NOMO-1 treated with dmso at 0.1 percent for 144 hours (cell line): ENCODE measurements around the gene MPND.
"Not testable (repeated sequence)": the region's sequence is repeated elsewhere in the genome, so short reads cannot be mapped to it uniquely, and the experiment has no call there.

Experiments
- DNase-seq: peaks from one replicate; lab custom pipeline; 2025; ENCODE audit not compliant: unreplicated experiment; lab: John Stamatoyannopoulos, UW

The MPND gene

GRCh38 chr19:4346020-4346383 lies 2.6 kb downstream of the MPND start:
- no peak for DNase-seq

- DNase-seq: no peak
Observed at GRCh38 chr19:4347521-4347920, 4.2 kb downstream of the MPND start.

GRCh38 chr19:4349225-4349624 lies 5.9 kb downstream of the MPND start:
- DNase-seq: not testable (repeated sequence)

GRCh38 chr19:4350111-4350510 lies 6.7 kb downstream of the MPND start:
- no peak for DNase-seq

- no peak for DNase-seq
Observed at GRCh38 chr19:4350726-4351125, 7.4 kb downstream of the MPND start.

- no peak for DNase-seq
Observed at GRCh38 chr19:4352701-4353121, 9.3 kb downstream of the MPND start.

DNA sequence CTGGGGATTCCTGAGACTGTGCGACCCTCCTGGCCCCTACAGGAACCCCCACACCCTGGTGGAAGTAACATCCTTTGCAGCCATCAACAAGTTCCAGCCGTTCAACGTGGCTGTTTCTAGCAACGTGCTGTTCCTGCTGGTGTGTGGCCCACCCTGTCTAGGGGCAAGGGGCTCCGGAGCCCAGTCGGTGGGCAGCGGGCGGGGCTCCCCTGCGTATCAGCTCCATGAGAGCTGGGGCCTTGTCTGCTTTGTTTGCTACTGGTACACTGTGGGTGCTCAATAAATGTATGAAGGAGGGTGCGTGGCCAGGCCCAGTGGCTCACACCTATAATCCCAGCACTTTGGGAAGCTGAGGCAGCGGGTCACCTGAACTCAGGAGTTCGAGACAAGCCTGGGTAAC lies 10.9 kb downstream of the MPND start:
- DNase-seq: no peak

DNA sequence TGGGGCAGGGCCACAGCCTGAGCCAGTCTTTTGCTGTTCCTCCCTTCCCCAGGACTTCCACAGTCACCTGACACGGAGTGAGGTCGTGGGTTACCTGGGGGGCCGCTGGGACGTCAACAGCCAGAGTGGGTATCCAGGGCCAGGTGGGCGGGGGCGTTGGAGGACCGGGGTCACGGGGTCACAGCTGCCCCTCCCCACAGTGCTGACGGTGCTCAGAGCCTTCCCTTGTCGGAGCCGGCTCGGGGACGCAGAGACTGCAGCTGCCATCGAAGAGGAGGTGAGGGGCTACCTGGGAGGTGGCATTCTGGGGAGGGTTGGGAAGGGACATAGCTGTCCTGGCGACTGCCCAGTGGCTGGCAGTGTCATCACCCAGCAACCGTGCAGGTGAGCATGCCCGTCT lies 11.5 kb downstream of the MPND start:
- no peak for DNase-seq

GRCh38 chr19:4357095-4357797 lies 13.9 kb downstream of the MPND start:
- DNase-seq: no peak

- DNase-seq: no peak
Observed at GRCh38 chr19:4357921-4358326, 14.6 kb downstream of the MPND start.

- no peak for DNase-seq
Observed at GRCh38 chr19:4358709-4359626, 15.6 kb downstream of the MPND start.

GRCh38 chr19:4359627-4360000 lies 16.3 kb downstream of the MPND start:
- no peak for DNase-seq

- no peak for DNase-seq
Observed at GRCh38 chr19:4360081-4360569, 16.8 kb downstream of the MPND start.

DNA sequence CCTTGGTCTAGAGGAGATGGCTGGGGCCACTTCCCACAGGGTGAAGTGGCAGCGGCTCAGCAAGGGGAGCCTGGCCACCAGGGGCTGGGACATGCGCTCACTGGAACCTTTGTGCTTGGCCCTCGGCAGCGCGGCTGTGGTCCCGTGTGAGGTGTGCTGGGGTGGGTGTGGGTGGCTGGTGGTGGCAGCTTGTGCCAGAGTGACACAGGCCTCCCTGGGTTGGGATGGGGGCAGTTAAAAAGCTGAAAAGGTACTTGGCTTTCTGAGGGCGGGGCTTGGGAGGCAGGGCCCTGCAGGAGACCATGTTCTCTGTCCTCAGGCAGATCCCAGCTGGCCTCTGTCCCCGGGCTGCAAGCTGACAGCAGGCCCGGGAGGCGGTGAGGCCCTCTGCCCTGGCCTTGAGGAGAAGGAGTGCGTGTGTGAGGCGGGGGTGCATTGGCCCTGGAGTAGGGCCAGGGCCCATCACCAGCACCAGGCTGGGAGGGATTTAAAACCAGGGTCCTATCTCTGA lies 17.3 kb downstream of the MPND start:
- DNase-seq: no peak

GRCh38 chr19:4361152-4362046 lies 18.0 kb downstream of the MPND start:
- no peak for DNase-seq

GRCh38 chr19:4362101-4362828 lies 18.9 kb downstream of the MPND start:
- no peak for DNase-seq

DNA sequence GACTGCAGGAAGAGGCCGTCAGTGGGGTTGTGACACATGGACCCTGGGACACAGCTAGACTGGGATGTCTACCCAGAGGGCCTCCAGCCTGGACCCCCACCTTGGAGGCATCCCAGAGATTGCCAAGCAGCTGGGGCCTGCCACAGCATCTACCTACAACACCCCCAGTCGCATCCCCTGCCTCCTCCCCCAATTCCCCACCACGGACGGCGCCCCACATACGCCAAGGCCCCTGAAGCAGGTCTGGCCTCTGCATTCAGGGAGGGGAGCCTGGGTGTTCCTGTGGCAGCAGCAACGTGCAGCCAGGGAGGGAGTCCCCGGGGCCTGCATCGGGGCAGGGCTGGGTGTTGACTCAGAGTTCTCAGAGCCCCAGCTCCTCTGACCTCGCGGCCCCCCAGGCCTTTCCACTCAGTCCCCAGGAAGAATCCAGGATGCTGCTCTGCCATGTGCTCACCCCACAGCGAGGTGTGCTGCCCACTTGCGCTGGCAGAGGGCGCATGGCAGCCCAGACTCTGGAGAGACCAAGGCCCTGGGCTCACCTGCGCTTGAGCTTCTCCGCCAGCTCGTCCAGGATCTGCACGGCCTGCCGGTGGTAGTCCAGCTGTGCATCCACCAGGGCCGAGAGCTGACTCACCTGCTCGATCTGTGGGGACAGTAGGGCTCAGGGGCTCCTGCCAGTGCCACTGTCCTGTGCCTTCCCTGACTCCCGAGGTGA lies 19.6 kb downstream of the MPND start:
- no peak for DNase-seq

DNA sequence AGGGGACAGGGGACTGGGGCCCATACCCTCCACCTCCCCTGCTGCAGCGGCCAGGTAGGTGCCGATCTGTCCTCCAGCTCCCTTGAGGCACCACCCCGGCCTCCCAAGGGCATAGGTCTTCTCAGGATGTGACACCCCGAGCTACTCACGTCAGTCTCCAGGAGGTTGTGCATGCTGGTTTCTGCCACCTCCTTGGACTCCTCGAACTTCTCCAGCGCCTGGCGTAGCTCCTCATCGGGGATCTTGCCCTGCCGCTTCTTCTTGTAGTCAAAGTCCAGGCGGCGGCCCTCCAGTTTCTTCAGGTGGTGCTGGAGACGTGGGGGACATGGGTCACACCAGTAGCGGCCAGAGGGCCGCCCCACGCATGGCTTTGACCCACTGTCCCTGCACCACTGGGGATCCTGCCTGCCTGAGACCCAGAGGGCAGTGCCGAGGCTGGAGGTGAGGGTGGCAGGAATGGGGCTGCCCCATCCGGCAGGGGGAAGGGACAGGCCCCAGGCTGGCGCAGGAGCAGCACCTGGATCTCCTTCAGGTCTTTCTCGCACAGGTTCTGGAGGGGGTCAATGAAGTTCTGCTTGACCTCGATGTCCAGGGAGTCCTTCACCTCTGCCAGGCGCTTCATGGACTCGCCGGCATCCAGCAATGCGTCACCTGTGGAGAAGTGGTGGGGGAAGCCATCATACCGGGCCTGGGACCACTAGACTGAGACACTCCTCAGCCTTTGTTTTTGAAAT lies 20.4 kb downstream of the MPND start:
- no peak for DNase-seq

GRCh38 chr19:4365341-4365740 lies 22.0 kb downstream of the MPND start:
- DNase-seq: no peak
